GM19025 (cell line): ENCODE measurements around the gene GRID1.

Source experiments
- ATAC-seq: cut with Tn5 transposase; IDR thresholded peaks from one replicate; pipeline ENCODE4 v1.9.1; 2021; ENCODE audit warnings: mild to moderate bottlenecking, low read depth, moderate library complexity; ENCODE audit not compliant: unreplicated experiment

Gene GRID1

GRCh38 chr10:86160890-86161585, 205.6 kb downstream of the GRID1 start:
- no peak for ATAC-seq

- no peak for ATAC-seq
These were observed 206.8 kb downstream of the GRID1 start for GRCh38 chr10:86159797-86160196.

GRCh38 chr10:86155054-86155921, 211.3 kb downstream of the GRID1 start:
- ATAC-seq = no peak

- ATAC-seq = no peak
These were observed 212.8 kb downstream of the GRID1 start for GRCh38 chr10:86153751-86154150.

GRCh38 chr10:86152911-86153310, 213.7 kb downstream of the GRID1 start:
- ATAC-seq = no peak

- no peak for ATAC-seq
These were observed 214.2 kb downstream of the GRID1 start for GRCh38 chr10:86152354-86152753.

GRCh38 chr10:86151613-86152012, 215.0 kb downstream of the GRID1 start:
- ATAC-seq = no peak

GRCh38 chr10:86149257-86149656, 217.3 kb downstream of the GRID1 start:
- no peak for ATAC-seq

- ATAC-seq = no peak
These were observed 218.5 kb downstream of the GRID1 start for GRCh38 chr10:86148117-86148516.

- ATAC-seq = no peak
These were observed 222.3 kb downstream of the GRID1 start for GRCh38 chr10:86144301-86144700.

- ATAC-seq = no peak
These were observed 224.7 kb downstream of the GRID1 start for GRCh38 chr10:86141896-86142295.

GRCh38 chr10:86139066-86139657, 227.4 kb downstream of the GRID1 start:
- ATAC-seq = no peak

- no peak for ATAC-seq
These were observed 228.0 kb downstream of the GRID1 start for GRCh38 chr10:86138551-86139065.

- no peak for ATAC-seq
These were observed 229.0 kb downstream of the GRID1 start for GRCh38 chr10:86137561-86137960.

GRCh38 chr10:86136934-86137333, 229.7 kb downstream of the GRID1 start:
- ATAC-seq = no peak

- ATAC-seq = no peak
These were observed 231.4 kb downstream of the GRID1 start for GRCh38 chr10:86135191-86135590.

GRCh38 chr10:86130737-86131475, 235.7 kb downstream of the GRID1 start:
- no peak for ATAC-seq

GRCh38 chr10:86130041-86130440, 236.6 kb downstream of the GRID1 start:
- no peak for ATAC-seq

- ATAC-seq = no peak
These were observed 238.2 kb downstream of the GRID1 start for GRCh38 chr10:86128360-86128759.

- no peak for ATAC-seq
These were observed 239.2 kb downstream of the GRID1 start for GRCh38 chr10:86127274-86127819.
